OCI-LY3 (cell line): ENCODE measurements around the gene PYGB.

Experiments used
- H2AFZ ChIP-seq: fragments of 200-600, 300-600 bp; shearing (Covaris generic); 2 replicates; pipeline ENCODE4 v1.6.0; 2014; ENCODE audit warnings: antibody characterized with exemption, low read depth, low read length
- H3K27ac ChIP-seq: fragments of 200-600, 300-600 bp; sonication (generic); 2 replicates; pipeline ENCODE4 v1.5.1; 2014; ENCODE audit warnings: mild to moderate bottlenecking, low read length, moderate library complexity, mixed read lengths
- H3K27me3 ChIP-seq: fragments of 200-600, 300-600 bp; sonication (generic); 2 replicates; pipeline ENCODE4 v1.6.1; 2014; ENCODE audit warnings: low read depth, low read length, mixed read lengths
- H3K36me3 ChIP-seq: fragments of 200-600, 300-600 bp; sonication (generic); replicated peaks from 2 replicates; pipeline ENCODE3; 2014; ENCODE audit warnings: low read depth, low read length, mixed read lengths
- H3K4me1 ChIP-seq: fragments of 300-600, 200-600 bp; sonication (generic); 2 replicates; pipeline ENCODE4 v1.6.1; 2014; ENCODE audit warnings: low read length, mixed read lengths
- H3K4me2 ChIP-seq: fragments of 200-600, 300-600 bp; sonication (generic); 2 replicates; pipeline ENCODE4 v1.6.1; 2014; ENCODE audit warnings: low read length, mixed read lengths
- H3K4me3 ChIP-seq: fragments of 300-600, 200-600 bp; sonication (generic); 2 replicates; pipeline ENCODE4 v1.5.1; 2014; ENCODE audit warnings: antibody characterized with exemption, mild to moderate bottlenecking, low read length, moderate library complexity
- H3K79me2 ChIP-seq: fragments of 300-600, 200-600 bp; shearing (Covaris generic); 2 replicates; pipeline ENCODE4 v1.6.1; 2014; ENCODE audit warnings: mild to moderate bottlenecking, low read length, mixed read lengths
- H3K9ac ChIP-seq: fragments of 300-600, 200-600 bp; shearing (Covaris generic); 2 replicates; pipeline ENCODE4 v1.6.0; 2014; ENCODE audit warnings: mild to moderate bottlenecking, low read length, moderate library complexity
- H3K9me3 ChIP-seq: fragments of 200-600, 300-600 bp; shearing (Covaris generic); 2 replicates; pipeline ENCODE4 v1.6.1; 2014; ENCODE audit warnings: low read length, mixed read lengths; ENCODE audit not compliant: insufficient read depth
- H4K20me1 ChIP-seq: fragments of 200-600, 300-600 bp; sonication (generic); 2 replicates; pipeline ENCODE4 v1.6.1; 2016; ENCODE audit warnings: low read length, mixed read lengths; ENCODE audit not compliant: insufficient read depth
- EZH2phosphoT487 ChIP-seq: fragments of 200-600 bp; shearing (Covaris generic); IDR thresholded peaks from 2 replicates; pipeline ENCODE4 v1.6.1; 2018; ENCODE audit warnings: antibody characterized with exemption, mixed run types, low read depth
- TF ChIP-seq, protein P1 (sequence below): fragments of 200-600, 300-600 bp; sonication (generic); IDR thresholded peaks from 2 replicates; pipeline ENCODE4 v1.5.1; 2014; ENCODE audit warnings: antibody characterized with exemption, low read length, low read depth

Gene PYGB

DNA sequence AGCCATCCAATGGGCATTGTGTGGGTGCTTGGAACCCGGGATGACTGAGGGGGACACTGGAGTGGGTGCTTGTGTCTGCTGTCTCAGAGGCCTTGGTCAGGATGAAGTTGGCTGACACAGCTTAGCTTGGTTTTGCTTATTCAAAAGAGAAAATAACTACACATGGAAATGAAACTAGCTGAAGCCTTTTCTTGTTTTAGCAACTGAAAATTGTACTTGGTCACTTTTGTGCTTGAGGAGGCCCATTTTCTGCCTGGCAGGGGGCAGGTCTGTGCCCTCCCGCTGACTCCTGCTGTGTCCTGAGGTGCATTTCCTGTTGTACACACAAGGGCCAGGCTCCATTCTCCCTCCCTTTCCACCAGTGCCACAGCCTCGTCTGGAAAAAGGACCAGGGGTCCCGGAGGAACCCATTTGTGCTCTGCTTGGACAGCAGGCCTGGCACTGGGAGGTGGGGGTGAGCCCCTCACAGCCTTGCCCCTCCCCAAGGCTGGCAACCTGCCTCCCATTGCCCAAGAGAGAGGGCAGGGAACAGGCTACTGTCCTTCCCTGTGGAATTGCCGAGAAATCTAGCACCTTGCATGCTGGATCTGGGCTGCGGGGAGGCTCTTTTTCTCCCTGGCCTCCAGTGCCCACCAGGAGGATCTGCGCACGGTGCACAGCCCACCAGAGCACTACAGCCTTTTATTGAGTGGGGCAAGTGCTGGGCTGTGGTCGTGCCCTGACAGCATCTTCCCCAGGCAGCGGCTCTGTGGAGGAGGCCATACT, 49.4 kb downstream of the PYGB start:
- Histone ChIP-seq H4K20me1 (no peaks in the 10 kb centered on the region), H3K4me1 (peaks cover 27% of the 10 kb centered on the region), H3K79me2 (no peaks in the 10 kb centered on the region), H2AFZ (no peak overlapping the region), H3K9me3 (no peaks in the 10 kb centered on the region), H3K27ac (peak overlapping the region; percentile 67), H3K4me3 (peak overlapping the region; percentile 17; the same call in 1 of the 2 replicates), H3K4me2 (peak overlapping the region; percentile 64), H3K36me3 (peaks cover 17% of the 10 kb centered on the region), H3K27me3 (no peaks in the 10 kb centered on the region), H3K9ac (peak overlapping the region; percentile 42; the same call in 1 of the 2 replicates)
- TF ChIP-seq, protein P1, sequence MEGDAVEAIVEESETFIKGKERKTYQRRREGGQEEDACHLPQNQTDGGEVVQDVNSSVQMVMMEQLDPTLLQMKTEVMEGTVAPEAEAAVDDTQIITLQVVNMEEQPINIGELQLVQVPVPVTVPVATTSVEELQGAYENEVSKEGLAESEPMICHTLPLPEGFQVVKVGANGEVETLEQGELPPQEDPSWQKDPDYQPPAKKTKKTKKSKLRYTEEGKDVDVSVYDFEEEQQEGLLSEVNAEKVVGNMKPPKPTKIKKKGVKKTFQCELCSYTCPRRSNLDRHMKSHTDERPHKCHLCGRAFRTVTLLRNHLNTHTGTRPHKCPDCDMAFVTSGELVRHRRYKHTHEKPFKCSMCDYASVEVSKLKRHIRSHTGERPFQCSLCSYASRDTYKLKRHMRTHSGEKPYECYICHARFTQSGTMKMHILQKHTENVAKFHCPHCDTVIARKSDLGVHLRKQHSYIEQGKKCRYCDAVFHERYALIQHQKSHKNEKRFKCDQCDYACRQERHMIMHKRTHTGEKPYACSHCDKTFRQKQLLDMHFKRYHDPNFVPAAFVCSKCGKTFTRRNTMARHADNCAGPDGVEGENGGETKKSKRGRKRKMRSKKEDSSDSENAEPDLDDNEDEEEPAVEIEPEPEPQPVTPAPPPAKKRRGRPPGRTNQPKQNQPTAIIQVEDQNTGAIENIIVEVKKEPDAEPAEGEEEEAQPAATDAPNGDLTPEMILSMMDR = no peak
- TF ChIP-seq EZH2phosphoT487 = no peak

GRCh38 chr20:25299806-25300205, 51.9 kb downstream of the PYGB start:
- H3K4me2 ChIP-seq = no peak overlapping the region

DNA sequence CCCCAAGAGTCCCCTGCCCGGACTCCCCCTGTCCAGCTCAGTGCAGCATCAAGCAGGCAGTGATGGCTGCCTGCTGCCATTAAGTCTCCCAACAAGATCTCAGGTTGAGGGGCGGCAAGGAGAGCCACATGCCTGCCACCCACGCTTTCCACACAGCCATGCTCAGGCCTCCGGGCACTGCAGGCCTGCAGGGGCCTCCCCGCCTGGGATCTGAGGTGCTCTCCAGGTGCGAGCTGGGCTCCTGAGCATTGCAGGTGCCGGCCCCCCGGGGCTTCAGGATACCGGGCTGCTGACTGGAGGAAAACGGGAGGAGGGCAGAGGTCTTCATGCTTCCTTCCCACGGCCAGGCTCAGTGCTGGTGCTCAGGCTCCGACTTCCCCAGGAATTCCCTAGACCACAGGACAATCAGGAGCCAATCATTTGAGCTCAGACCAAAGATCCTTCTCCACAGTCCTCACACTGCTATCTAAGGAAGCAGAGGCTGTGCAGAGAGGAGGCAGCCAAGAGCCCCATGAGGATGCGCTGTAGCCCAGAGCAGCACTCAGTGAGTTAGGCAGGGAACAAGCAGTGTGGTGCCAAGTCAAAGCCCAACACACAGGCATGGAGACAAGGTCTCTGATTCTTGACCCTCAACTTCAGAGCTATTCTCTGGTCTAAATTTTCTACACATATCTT, 52.7 kb downstream of the PYGB start:
- no peak overlapping the region for H3K4me2 ChIP-seq
- no peak overlapping the region for H2AFZ ChIP-seq
- TF ChIP-seq EZH2phosphoT487 = no peak
- TF ChIP-seq, protein P1 = no peak
- H3K9me3 ChIP-seq = no peaks in the 10 kb centered on the region
- H3K9ac ChIP-seq = no peak overlapping the region
- H3K79me2 ChIP-seq = no peaks in the 10 kb centered on the region
- H3K4me1 ChIP-seq = peaks cover 22% of the 10 kb centered on the region
- no peaks in the 10 kb centered on the region for H3K27me3 ChIP-seq
- no peak overlapping the region for H3K27ac ChIP-seq
- H3K4me3 ChIP-seq = no peak overlapping the region
- H3K36me3 ChIP-seq = peaks cover 22% of the 10 kb centered on the region
- H4K20me1 ChIP-seq = no peaks in the 10 kb centered on the region

More at GRCh38 chr20:25299806-25300205, 51.9 kb downstream of the PYGB start:
- Histone ChIP-seq H3K9me3 (no peaks in the 10 kb centered on the region), H3K36me3 (peaks cover 27% of the 10 kb centered on the region), H2AFZ (no peak overlapping the region), H3K79me2 (no peaks in the 10 kb centered on the region), H3K9ac (no peak overlapping the region), H4K20me1 (no peaks in the 10 kb centered on the region), H3K4me3 (no peak overlapping the region), H3K27me3 (no peaks in the 10 kb centered on the region), H3K27ac (no peak overlapping the region), H3K4me1 (peaks cover 27% of the 10 kb centered on the region)
- TF ChIP-seq, protein P1 = no peak
- no peak for TF ChIP-seq EZH2phosphoT487

GRCh38 chr20:25301357-25301920, 53.6 kb downstream of the PYGB start:
- Histone ChIP-seq H3K9me3 (no peaks in the 10 kb centered on the region), H2AFZ (no peak overlapping the region), H3K4me3 (no peak overlapping the region), H4K20me1 (no peaks in the 10 kb centered on the region), H3K4me1 (peaks cover 20% of the 10 kb centered on the region), H3K27me3 (no peaks in the 10 kb centered on the region), H3K9ac (no peak overlapping the region), H3K27ac (no peak overlapping the region), H3K4me2 (no peak overlapping the region), H3K79me2 (no peaks in the 10 kb centered on the region), H3K36me3 (peaks cover 16% of the 10 kb centered on the region)
- TF ChIP-seq, protein P1 = no peak
- TF ChIP-seq EZH2phosphoT487 = no peak
